PC-9 (cell line): ENCODE results near the gene SMURF1. TPM values are rescaled to one million over a fixed set of nuclear protein-coding genes. Genes with fewer than 3 reads are reported as not detected.

Source experiments
- BruUV-seq: library from RNA; stranded (reverse); fragments of 400-500 nt; replicated peaks from 2 replicates; lab custom pipeline; 2021; lab: Mats Ljungman, UMichigan
- CTCF ChIA-PET: fragments of 300-600 bp; sonication (Branson Sonifier 250); formaldehyde crosslinking; loops from one replicate; lab custom pipeline; 2022; ENCODE audit warnings: antibody characterized with exemption; lab: Charles Lee
- POLR2A ChIA-PET: fragments of 300-600 bp; sonication (Branson Sonifier 250); formaldehyde crosslinking; loops from one replicate; lab custom pipeline; 2022; ENCODE audit warnings: antibody characterized with exemption; ENCODE audit not compliant: unreplicated experiment; lab: Charles Lee
- DNase-seq, 2 experiments: peaks; one replicate each; pipeline versions ENCODE4 v3.0.0 to v3.0.0-alpha.2; 2015 to 2022; ENCODE audit warnings: mixed read lengths in 1 of 2
- H2AFZ ChIP-seq: fragments of 200-600 bp; sonication (generic); 2 replicates; pipeline ENCODE4 v1.8.1; 2017; ENCODE audit warnings: antibody characterized with exemption
- H3F3A ChIP-seq: fragments of 200-600 bp; sonication (generic); 2 replicates; pipeline ENCODE4 v1.8.1; 2017; ENCODE audit warnings: antibody characterized with exemption, mild to moderate bottlenecking, low read depth; ENCODE audit not compliant: insufficient read depth
- H3K27ac ChIP-seq: fragments of 200-600 bp; sonication (generic); 2 replicates; pipeline ENCODE4 v1.6.1; 2016; ENCODE audit warnings: mixed run types
- H3K27me3 ChIP-seq: fragments of 200-600 bp; sonication (generic); 2 replicates; pipeline ENCODE4 v1.6.1; 2016; ENCODE audit warnings: low read depth, mixed run types; ENCODE audit not compliant: insufficient read depth
- H3K36me3 ChIP-seq: fragments of 200-600 bp; sonication (generic); 2 replicates; pipeline ENCODE4 v1.6.1; 2016; ENCODE audit warnings: low read depth, mixed run types
- H3K4me1 ChIP-seq: fragments of 200-600 bp; sonication (generic); replicated peaks from 2 replicates; pipeline ENCODE4 v1.6.1; 2016; ENCODE audit warnings: mixed run types; ENCODE audit not compliant: insufficient read depth
- H3K4me2 ChIP-seq: fragments of 200-600 bp; sonication (generic); 2 replicates; pipeline ENCODE4 v1.6.1; 2017; ENCODE audit warnings: mixed run types
- H3K4me3 ChIP-seq: fragments of 200-600 bp; sonication (generic); 2 replicates; pipeline ENCODE4 v1.6.1; 2016; ENCODE audit warnings: mixed run types
- H3K79me2 ChIP-seq: fragments of 200-600 bp; sonication (generic); 2 replicates; pipeline ENCODE4 v1.6.1; 2017; ENCODE audit warnings: low read depth, mixed run types
- H3K9me2 ChIP-seq: fragments of 200-600 bp; sonication (generic); 2 replicates; pipeline ENCODE4 v1.8.1; 2017; ENCODE audit warnings: mild to moderate bottlenecking; ENCODE audit not compliant: insufficient read depth
- H3K9me3 ChIP-seq: fragments of 200-600 bp; sonication (generic); 2 replicates; pipeline ENCODE4 v1.8.1; 2016; ENCODE audit warnings: low read depth; ENCODE audit not compliant: insufficient read depth
- H4K20me1 ChIP-seq: fragments of 200-600 bp; sonication (generic); 2 replicates; pipeline ENCODE4 v1.8.1; 2017; ENCODE audit not compliant: insufficient read depth
- CTCF ChIP-seq: fragments of 200-600 bp; sonication (generic); conservative IDR thresholded peaks from 2 replicates; pipeline ENCODE4 v1.6.1; 2017; ENCODE audit warnings: mixed run types, antibody characterized with exemption, mild to moderate bottlenecking, moderate library complexity
- EZH2 ChIP-seq: fragments of 200-600 bp; sonication (generic); IDR thresholded peaks from 2 replicates; pipeline ENCODE4 v1.8.0; 2017; ENCODE audit warnings: antibody characterized with exemption, low read depth
- intact Hi-C: fragments of 100-400 bp; cut with micrococcal nuclease; formaldehyde crosslinking; loops from one replicate; pipeline ENCODE4 v1.10.0; 2022; ENCODE audit not compliant: unreplicated experiment
- total RNA-seq: library from RNA; stranded (reverse); gene quantifications from 2 replicates; pipeline ENCODE4 v1.2.3, GENCODE V29; 2021

Gene SMURF1
- total RNA-seq, 1 experiment from 2014 or later: 53.2 TPM

GRCh38 chr7:99173787-99174186 lies 29.9 kb upstream of the SMURF1 start:
- Histone ChIP-seq H3K27ac (no peak overlapping the region), H3K4me1 (no peaks in the 10 kb centered on the region), H3K9me3 (no peaks in the 10 kb centered on the region), H4K20me1 (no peaks in the 10 kb centered on the region), H3K4me2 (no peak overlapping the region), H3K36me3 (no peaks in the 10 kb centered on the region), H3K27me3 (no peaks in the 10 kb centered on the region), H3K9me2 (no peaks in the 10 kb centered on the region), H2AFZ (no peak overlapping the region), H3F3A (no peaks in the 10 kb centered on the region), H3K79me2 (no peaks in the 10 kb centered on the region), H3K4me3 (no peak overlapping the region)
- ChIA-PET POLR2A (interaction anchor here (0.7 kb wide), 1 partner anchor 15 kb away, joined by 6 read pairs; no protein-coding TSS in a partner anchor), CTCF (interaction anchor here (0.6 kb wide), 1 partner anchor 1098 kb away, joined by 3 read pairs; no protein-coding TSS in a partner anchor)
- TF ChIP-seq EZH2 (no peak), CTCF (no peak)
- intact Hi-C loops: no loop called here
- BruUV-seq: no TSS peak
- no peak for DNase-seq

- no TSS peak for BruUV-seq
- no peak for TF ChIP-seq CTCF
- TF ChIP-seq EZH2: no peak
- no peaks in the 10 kb centered on the region for H3K27me3 ChIP-seq
- no peaks in the 10 kb centered on the region for H3K4me1 ChIP-seq
- no peak overlapping the region for H3K4me3 ChIP-seq
- CTCF ChIA-PET: interaction anchor here (0.6 kb wide), 1 partner anchor 139 kb away, joined by 4 read pairs; no protein-coding TSS in a partner anchor
- DNase-seq: no peak
- no peaks in the 10 kb centered on the region for H3K9me2 ChIP-seq
- H3K79me2 ChIP-seq: no peaks in the 10 kb centered on the region
- POLR2A ChIA-PET: interaction anchor here (0.6 kb wide), 1 partner anchor 13 kb away, joined by 4 read pairs; no protein-coding TSS in a partner anchor
- intact Hi-C loops: no loop called here
- H3K9me3 ChIP-seq: no peaks in the 10 kb centered on the region
- H4K20me1 ChIP-seq: no peaks in the 10 kb centered on the region
- H3K4me2 ChIP-seq: no peak overlapping the region
- H3K36me3 ChIP-seq: no peaks in the 10 kb centered on the region
- no peak overlapping the region for H3K27ac ChIP-seq
- no peak overlapping the region for H2AFZ ChIP-seq
- no peaks in the 10 kb centered on the region for H3F3A ChIP-seq
Measured at GRCh38 chr7:99171731-99172130, 27.8 kb upstream of the SMURF1 start.

GRCh38 chr7:99170730-99171074 lies 26.8 kb upstream of the SMURF1 start:
- no peak overlapping the region for H3K4me2 ChIP-seq
- BruUV-seq: no TSS peak
- CTCF ChIA-PET: interaction anchor here (0.6 kb wide), 1 partner anchor 8 kb away, joined by 3 read pairs; no protein-coding TSS in a partner anchor

More at GRCh38 chr7:99170730-99171074, 26.8 kb upstream of the SMURF1 start:
- no peaks in the 10 kb centered on the region for H4K20me1 ChIP-seq
- no peak overlapping the region for H2AFZ ChIP-seq
- H3K4me3 ChIP-seq: no peak overlapping the region
- no peaks in the 10 kb centered on the region for H3F3A ChIP-seq
- H3K27ac ChIP-seq: no peak overlapping the region
- no peak for TF ChIP-seq CTCF
- no peak for TF ChIP-seq EZH2
- DNase-seq: no peak
- no peaks in the 10 kb centered on the region for H3K9me3 ChIP-seq
- H3K9me2 ChIP-seq: no peaks in the 10 kb centered on the region
- H3K27me3 ChIP-seq: no peaks in the 10 kb centered on the region
- no peaks in the 10 kb centered on the region for H3K36me3 ChIP-seq
- POLR2A ChIA-PET: no interaction called here
- no peaks in the 10 kb centered on the region for H3K79me2 ChIP-seq
- intact Hi-C loops: no loop called here
- H3K4me1 ChIP-seq: no peaks in the 10 kb centered on the region
